ENCODE measurements around the gene GINS2. TPM values are rescaled to one million over a fixed set of nuclear protein-coding genes. Genes with fewer than 3 reads are reported as not detected.

GINS2 gene
- total RNA-seq, 1 experiment from 2014 or later, result 52.7 TPM

DNA sequence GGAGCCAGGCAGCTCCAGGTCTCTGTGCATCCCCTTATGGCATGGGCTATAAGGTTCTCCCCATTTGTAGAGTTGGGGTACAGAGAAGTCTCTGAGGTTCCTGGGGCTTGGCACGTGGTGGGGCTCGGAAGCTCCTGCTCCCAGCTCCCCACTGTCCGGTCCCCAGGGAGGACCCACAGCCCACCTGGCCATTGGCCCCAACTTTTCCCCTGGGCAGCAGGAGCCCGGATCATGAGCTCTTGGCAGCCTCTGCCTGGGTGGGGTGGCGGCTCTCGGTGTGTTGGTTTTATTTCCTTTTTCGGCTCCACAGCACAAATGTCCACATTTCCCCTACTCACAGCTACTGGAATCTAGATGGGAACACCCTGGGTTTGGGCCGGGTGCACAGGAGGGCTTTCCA, 45.1 kb downstream of the GINS2 start:
- no peaks in the 10 kb centered on the region for H3K9me3 Mint-ChIP-seq
- no peak overlapping the region for H2AK5ac ChIP-seq (ENCODE audit: insufficient read length, low read length)
- no peak overlapping the region for H3K27ac Mint-ChIP-seq
- no peak overlapping the region for H3K14ac ChIP-seq (ENCODE audit: insufficient read depth, low read length)
- no peak overlapping the region for H3K27ac ChIP-seq (ENCODE audit: insufficient read length, low read depth, low read length)
- no peak overlapping the region for H4K5ac ChIP-seq (ENCODE audit: insufficient read length, low read depth, low read length)
- no peak overlapping the region for H2BK5ac ChIP-seq (ENCODE audit: insufficient read length, low read length)
- TF ChIP-seq CTCF (conservative IDR thresholded peaks at IDR 0.05), result no peak
- peaks cover 13% of the 10 kb centered on the region for H3K79me1 ChIP-seq (ENCODE audit: insufficient read depth, low read depth, low read length, poor library complexity, severe bottlenecking)
- H3K23me2 ChIP-seq (ENCODE audit: insufficient read length, low read depth, low read length, poor library complexity, severe bottlenecking), result no peaks in the 10 kb centered on the region
- no peak overlapping the region for H3K4me2 ChIP-seq (ENCODE audit: insufficient read depth, insufficient read length, low read length)
- H2AFZ ChIP-seq (ENCODE audit: low read length), result no peak overlapping the region
- no peak overlapping the region for H4K91ac ChIP-seq (ENCODE audit: insufficient read length, low read depth, low read length)
- no peak overlapping the region for H4K8ac ChIP-seq (replicated peaks; ENCODE audit: insufficient read length, low read depth, low read length)
- H3K4me1 Mint-ChIP-seq, result peaks cover 0 to 7% of the 10 kb centered on the region in 2 experiments; a peak in 1 of 4 replicates
- H2BK15ac ChIP-seq (ENCODE audit: low read depth, low read length), result no peak overlapping the region
- H3K9ac ChIP-seq (ENCODE audit: extremely low read depth, insufficient read length, low read length), result no peak overlapping the region
- no peak for DNase-seq
- no CpG with 5 or more reads among the region's 8 CpGs for WGBS (ENCODE audit: extremely low coverage, insufficient read length, low lambda C conversion rate)
- H3K9me3 ChIP-seq (ENCODE audit: control insufficient read depth, low read depth, low read length), result no peaks in the 10 kb centered on the region
- no peak overlapping the region for H2BK12ac ChIP-seq (ENCODE audit: insufficient read length, low read depth, low read length)
- no peak overlapping the region for H3T11ph ChIP-seq (ENCODE audit: low read length)
- H3K27me3 Mint-ChIP-seq (ENCODE audit: low read depth), result no peaks in the 10 kb centered on the region
- no peaks in the 10 kb centered on the region for H3K27me3 ChIP-seq (ENCODE audit: insufficient read depth, low read length)
- H3K4ac ChIP-seq (ENCODE audit: low read depth, low read length), result no peak overlapping the region
- H3K23ac ChIP-seq (ENCODE audit: insufficient read length, low read depth, low read length), result no peak overlapping the region
- no peak overlapping the region for H3K4me3 Mint-ChIP-seq
- no peaks in the 10 kb centered on the region for H4K20me1 ChIP-seq (ENCODE audit: control insufficient read depth, insufficient read depth, insufficient read length)
- H3K18ac ChIP-seq (ENCODE audit: insufficient read length, low read depth, low read length), result no peak overlapping the region
- peaks cover 2 to 37% (median 30%) of the 10 kb centered on the region in 3 experiments; a peak in 6 of 7 replicates for H3K36me3 Mint-ChIP-seq (ENCODE audit: insufficient read depth in 1 of 3, low read depth in 3 of 3)
- peaks cover 2% of the 10 kb centered on the region; the same call in 1 of the 2 replicates for H3K79me2 ChIP-seq (ENCODE audit: insufficient read depth, low read length)
- no peak overlapping the region for H2BK20ac ChIP-seq (ENCODE audit: low read depth, low read length, poor library complexity, severe bottlenecking)
- H3K56ac ChIP-seq (ENCODE audit: insufficient read length, low read depth, low read length), result no peak overlapping the region
- H3K4me1 ChIP-seq (ENCODE audit: insufficient read depth, low read length), result no peaks in the 10 kb centered on the region
- H2BK120ac ChIP-seq (ENCODE audit: low read depth, low read length, poor library complexity, severe bottlenecking), result no peak overlapping the region
